GM18508 (cell line): Measurements from ENCODE around the gene RBMS2.
"Not testable (repeated sequence)": the region's sequence is repeated elsewhere in the genome, so short reads cannot be mapped to it uniquely, and the experiment has no call there.

Source experiments
- ATAC-seq: cut with Tn5 transposase; IDR thresholded peaks from one replicate; pipeline ENCODE4 v1.9.1; 2021; ENCODE audit warnings: moderate number of reproducible peaks; ENCODE audit not compliant: insufficient read depth, unreplicated experiment

RBMS2 gene, protein sequence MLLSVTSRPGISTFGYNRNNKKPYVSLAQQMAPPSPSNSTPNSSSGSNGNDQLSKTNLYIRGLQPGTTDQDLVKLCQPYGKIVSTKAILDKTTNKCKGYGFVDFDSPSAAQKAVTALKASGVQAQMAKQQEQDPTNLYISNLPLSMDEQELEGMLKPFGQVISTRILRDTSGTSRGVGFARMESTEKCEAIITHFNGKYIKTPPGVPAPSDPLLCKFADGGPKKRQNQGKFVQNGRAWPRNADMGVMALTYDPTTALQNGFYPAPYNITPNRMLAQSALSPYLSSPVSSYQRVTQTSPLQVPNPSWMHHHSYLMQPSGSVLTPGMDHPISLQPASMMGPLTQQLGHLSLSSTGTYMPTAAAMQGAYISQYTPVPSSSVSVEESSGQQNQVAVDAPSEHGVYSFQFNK

DNA sequence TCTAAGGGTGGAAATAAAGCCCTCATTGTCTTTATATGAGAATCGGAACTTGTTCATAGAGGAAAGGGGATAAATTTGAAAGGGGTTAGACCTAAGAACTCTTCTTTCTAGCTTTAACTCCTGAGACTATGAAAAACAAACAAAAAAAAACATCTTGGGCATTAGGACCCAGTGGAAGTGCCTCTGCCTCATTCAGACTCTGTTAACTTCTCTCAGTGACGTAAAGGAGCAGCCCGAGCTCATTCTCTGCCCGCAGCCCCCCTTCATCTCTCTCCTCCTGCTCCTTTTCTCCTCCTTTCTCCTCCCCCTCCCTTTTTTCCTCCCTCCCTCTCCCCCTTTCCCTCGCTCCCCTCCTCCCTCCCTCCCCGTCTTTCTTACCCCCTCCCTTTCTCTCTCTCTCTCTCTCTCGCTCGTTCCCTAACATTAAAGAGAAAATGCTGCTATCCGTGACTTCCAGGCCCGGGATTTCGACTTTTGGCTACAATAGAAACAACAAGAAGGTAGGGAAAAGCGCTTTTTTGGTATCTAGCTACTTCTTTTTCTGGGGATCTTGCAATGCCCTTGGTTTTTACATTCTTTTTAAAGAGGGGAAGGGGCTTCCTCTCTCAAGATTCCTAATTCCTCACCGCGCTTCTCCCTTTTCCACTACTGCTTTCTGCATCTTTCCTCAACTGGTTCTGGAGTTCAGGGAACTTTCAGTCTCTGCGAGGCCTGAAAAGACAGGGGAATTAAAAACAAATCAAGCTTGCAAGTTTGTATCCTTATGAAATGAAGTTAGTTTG lies at the start of gene RBMS2:
TSS of gene RBMS2 (plus strand) at position 231 of the 782 bp plus-strand sequence. CDS start at position 435, 204 bp downstream.
- no peak for ATAC-seq

GRCh38 chr12:56474389-56474788 lies 47.2 kb upstream of the RBMS2 start:
- ATAC-seq, result no peak

GRCh38 chr12:56476143-56476542 lies 45.5 kb upstream of the RBMS2 start:
- no peak for ATAC-seq

DNA sequence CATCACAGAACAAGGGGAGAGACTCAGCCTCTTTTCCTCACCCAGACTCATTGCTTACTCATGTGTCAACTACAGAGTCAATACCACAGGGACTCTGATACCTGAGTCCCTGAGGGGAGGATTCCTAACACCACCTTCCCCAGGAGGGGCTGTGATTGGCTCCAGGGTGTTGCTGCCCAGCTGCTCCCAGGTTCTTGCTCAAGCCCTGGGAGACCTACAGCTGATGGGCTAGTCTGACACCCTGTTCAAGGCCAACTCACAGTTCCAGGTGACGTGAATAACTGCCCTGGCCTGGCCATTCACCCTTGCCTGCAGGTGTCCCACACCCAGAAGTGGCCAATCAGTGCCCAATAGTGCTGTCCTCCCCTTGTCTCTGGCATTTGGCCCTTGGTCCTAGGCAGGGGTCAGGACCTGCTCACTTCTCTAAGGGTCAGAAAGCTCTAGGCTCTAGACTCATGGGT lies 44.6 kb upstream of the RBMS2 start:
- ATAC-seq, result no peak

DNA sequence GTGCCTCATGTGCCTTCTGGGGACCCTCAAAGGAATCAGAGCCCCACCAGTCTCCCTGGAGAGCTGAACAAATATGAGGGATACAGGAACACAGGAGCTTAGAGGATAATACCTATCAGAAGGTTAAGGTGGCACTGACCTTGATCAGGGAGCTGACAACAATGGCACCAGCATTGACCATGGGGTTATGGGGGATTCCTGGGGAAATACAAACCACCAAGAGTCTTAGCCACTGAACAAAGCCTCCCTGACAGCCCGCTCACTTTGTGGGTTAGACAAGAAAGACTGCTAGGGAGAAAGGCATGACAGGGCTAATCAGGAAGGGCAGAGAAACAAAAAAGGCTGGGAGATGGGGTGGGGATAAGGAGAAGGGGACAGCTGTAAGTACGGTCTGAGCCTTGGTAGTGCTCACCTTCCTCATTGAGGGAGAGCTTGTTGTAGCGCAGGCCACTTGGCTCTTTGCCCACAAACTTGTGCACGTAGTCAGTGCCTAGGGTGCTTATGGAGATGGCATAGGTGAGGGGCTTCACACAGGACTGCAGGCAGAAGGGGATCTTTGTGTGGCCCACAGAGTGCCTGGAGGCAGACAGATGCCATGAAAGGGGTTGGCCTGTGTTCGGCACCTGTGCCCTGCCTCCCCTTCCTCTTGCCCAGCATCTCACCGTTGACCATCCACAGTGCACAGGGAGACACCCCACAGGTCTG lies 43.9 kb upstream of the RBMS2 start:
- ATAC-seq, result no peak

- ATAC-seq, result no peak
Measured at GRCh38 chr12:56479625-56480024, 42.0 kb upstream of the RBMS2 start.

GRCh38 chr12:56484566-56484965 lies 37.1 kb upstream of the RBMS2 start:
- ATAC-seq, result no peak

DNA sequence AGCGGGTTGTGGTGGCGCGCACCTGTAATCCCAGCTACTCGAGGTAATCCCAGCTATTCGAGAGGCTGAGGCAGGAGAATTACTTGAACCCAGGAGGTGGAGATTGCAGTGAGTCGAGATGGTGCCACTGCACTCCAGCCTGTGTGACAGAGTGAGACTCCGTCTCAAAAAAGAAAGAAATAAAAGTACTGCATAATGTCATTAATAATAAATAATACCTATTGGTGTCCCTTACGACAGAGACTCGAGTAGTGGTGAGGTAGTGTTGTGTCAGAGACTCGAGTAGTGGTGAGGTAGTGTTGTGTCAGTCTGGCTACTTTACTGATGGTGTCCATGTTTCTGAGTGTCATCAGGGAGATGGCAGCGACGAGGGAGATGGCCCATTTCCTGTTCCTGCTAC lies 34.9 kb upstream of the RBMS2 start:
- no peak for ATAC-seq

GRCh38 chr12:56487448-56488040 lies 34.1 kb upstream of the RBMS2 start:
- peak; percentile 15 for ATAC-seq

DNA sequence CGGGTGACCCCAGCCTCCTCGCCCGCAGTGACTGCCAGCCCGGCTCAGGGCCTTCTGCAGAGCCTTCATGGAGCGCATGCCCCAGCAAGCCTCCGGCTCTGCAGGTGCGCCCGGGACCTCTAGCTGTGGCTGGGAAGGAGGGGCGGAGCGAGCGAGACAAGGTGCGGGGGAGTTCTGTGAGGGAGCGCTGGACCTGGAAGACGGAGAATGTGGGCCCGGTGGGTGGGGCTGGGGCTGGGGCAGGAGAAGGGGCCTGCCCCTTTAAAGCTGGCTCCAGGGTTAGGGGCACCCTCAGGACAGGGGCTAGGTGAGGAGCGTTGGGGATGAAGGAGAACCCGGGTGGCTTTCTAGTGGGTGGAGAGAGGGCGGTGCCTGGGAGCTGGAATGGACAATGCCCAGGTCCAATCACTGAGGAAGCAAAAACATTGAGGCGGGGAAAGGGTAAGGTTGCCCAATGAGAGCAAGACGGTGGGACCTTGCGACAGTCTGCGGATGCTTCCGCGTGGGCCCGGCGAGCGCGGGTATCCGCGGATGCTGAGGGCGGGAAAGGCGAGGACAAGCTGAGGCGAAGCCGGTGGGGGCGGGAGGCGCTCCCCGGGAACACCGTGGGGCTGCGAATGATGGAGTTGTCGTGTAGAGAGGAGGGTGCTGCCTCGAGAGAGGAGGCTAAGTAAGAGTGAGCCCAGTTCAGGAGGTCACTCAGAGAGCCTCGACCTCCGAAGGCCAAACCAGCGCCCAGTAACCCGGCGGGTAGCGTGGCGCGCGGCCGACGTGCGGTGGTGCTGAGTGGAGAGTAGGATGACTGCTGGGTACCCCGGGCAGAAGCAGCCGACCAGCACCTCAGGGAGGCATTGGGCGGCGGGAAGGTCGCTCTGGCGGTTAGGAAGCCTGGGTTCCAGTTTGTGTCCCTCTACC lies 33.3 kb upstream of the RBMS2 start, which contains the start of gene GLS2:
TSS of gene GLS2 (minus strand) at position 121 of the 915 bp plus-strand sequence. CDS start at position 78, 43 bp downstream.
- peak; percentile 56 for ATAC-seq

DNA sequence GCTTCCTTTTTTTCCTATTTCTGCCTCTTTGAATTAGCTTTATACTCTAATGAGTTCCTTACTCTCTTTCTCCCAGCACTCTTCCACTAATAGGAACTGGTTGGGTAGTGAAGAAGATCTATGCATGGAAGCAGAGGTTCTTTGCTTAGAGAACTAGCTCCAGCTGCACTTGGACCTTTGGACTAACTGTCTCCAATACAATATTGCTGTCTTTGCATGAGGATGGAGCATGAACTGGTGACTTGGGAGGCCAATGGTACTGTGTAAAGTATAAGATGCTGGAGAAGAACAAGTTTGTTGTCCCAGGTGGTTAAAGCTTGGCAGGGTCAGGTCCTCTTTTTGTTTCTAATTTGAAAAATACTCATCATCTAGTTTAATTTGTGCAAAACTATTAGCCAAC lies 31.3 kb upstream of the RBMS2 start:
- ATAC-seq, result no peak

- not testable (repeated sequence) for ATAC-seq
Measured at GRCh38 chr12:56493409-56494105, 28.1 kb upstream of the RBMS2 start.

DNA sequence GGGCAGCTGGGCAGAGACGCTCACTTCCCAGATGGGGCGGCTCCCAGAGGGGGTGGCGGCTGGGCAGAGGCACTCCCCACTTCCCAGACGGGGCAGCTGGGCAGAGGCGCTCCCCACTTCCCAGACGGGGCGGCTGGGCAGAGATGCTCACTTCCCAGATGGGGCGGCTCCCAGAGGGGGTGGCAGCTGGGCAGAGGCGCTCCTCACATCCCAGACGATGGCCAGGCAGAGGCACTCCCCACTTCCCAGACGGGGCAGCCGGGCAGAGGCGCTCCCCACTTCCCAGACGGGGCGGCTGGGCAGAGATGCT lies 27.6 kb upstream of the RBMS2 start:
- not testable (repeated sequence) for ATAC-seq

DNA sequence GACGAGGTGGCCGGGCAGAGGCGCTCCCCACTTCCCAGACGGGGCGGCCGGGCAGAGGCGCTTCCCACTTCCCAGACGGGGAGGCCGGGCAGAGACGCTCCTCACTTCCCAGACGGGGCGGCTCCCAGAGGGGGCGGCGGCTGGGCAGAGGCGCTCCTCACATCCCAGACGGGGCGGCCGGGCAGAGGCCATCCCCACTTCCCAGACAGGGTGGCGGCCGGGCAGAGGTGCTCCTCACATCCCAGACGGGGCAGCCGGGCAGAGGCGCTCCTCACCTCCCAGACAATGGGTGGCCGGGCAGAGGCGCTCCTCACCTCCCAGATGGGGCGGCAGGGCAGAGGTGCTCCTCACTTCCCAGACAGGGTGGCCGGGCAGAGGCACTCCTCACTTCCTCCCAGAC lies 27.1 kb upstream of the RBMS2 start:
- not testable (repeated sequence) for ATAC-seq

DNA sequence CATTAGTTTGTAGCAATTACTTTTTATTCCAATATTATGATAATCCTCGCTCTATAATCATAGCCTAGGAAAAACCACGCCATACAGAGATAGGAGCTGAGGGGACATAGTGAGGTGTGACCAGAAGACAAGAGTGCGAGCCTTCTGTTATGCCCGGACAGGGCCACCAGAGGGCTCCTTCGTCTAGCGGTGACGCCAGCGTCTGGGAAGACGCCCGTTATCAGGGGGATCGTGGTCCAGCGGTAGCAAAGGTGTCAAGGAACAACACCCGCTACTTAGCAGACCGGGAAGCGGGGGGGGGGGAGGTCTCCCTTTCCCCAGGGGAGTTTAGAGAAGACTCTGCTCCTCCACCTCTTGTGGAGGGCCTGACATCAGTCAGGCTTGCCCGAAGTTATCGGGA lies 24.9 kb upstream of the RBMS2 start:
- ATAC-seq, result not testable (repeated sequence)

- ATAC-seq, result not testable (repeated sequence)
Measured at GRCh38 chr12:56498126-56498902, 23.3 kb upstream of the RBMS2 start.

DNA sequence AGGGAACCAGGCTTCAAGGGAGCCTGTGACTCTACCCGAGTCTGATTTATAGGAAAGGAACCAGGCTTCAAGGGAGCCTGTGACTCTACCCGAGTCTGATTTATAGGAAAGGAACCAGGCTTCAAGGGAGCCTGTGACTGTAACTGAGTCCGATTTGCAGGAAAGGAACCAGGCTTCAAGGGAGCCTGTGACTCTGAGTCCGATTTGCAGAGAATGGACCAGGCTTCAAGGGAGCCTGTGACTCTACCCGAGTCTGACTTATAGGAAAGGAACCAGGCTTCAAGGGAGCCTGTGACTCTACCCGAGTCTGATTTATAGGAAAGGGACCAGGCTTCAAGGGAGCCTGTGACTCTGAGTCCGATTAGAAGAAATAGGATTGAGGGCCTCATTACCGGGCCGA lies 22.2 kb upstream of the RBMS2 start:
- ATAC-seq, result not testable (repeated sequence)

DNA sequence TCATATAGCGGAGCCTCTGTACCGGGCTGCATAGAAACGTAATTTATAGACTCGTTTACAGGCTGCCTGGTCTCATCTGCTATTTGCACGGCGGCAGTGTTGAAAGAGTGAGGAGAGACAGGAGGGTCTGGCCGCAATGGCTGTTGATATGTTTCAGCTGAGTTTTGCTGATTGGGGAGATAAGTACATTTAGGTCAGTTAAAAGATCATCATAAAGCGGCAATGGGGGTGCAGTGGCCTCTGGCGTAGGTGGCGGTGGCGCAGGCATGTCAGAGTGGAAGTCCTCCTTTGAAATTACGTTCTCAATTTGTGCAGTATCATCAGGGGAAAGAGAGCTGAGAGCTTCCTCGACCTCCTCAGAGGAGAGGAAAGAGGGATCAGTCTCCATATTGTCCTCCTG lies 21.7 kb upstream of the RBMS2 start:
- ATAC-seq, result not testable (repeated sequence)
